C4-2B (cell line): ENCODE measurements around the gene KCNJ13.
A peak's percentile ranks its signal among the peaks of the same experiment; 100 is the strongest.

Source experiments
- H3K27ac ChIP-seq: fragments of 450-650 bp; 2 replicates; pipeline ENCODE4 v1.5.1; 2017
- CTCF ChIP-seq: fragments of 450-650 bp; conservative IDR thresholded peaks from 2 replicates; pipeline ENCODE4 v1.5.1; 2017; ENCODE audit warnings: mild to moderate bottlenecking
- ZFX ChIP-seq: fragments of 450-650 bp; IDR thresholded peaks from 2 replicates; pipeline ENCODE4 v1.6.1; 2017

KCNJ13 gene

GRCh38 chr2:232748038-232748437, 28.3 kb downstream of the KCNJ13 start:
- TF ChIP-seq ZFX (no peak), CTCF (no peak)
- no peak overlapping the region for H3K27ac ChIP-seq

GRCh38 chr2:232744963-232745362, 31.4 kb downstream of the KCNJ13 start:
- TF ChIP-seq ZFX, result no peak
- no peak for TF ChIP-seq CTCF
- peak overlapping the region; percentile 93 for H3K27ac ChIP-seq

GRCh38 chr2:232741972-232742371, 34.4 kb downstream of the KCNJ13 start:
- TF ChIP-seq ZFX (no peak), CTCF (no peak)
- 0 out of 2 replicates have a peak overlapping the region, but pooled peaks have one; percentile 31 for H3K27ac ChIP-seq

- peak overlapping the region; percentile 25; the same call in 1 of the 2 replicates for H3K27ac ChIP-seq
- TF ChIP-seq ZFX, result no peak
Observed at GRCh38 chr2:232741294-232741693, 35.1 kb downstream of the KCNJ13 start.

GRCh38 chr2:232731470-232731869, 44.9 kb downstream of the KCNJ13 start:
- TF ChIP-seq ZFX (no peak), CTCF (no peak)
- H3K27ac ChIP-seq, result no peak overlapping the region

GRCh38 chr2:232728785-232729184, 47.6 kb downstream of the KCNJ13 start:
- TF ChIP-seq CTCF (no peak), ZFX (no peak)
- no peak overlapping the region for H3K27ac ChIP-seq

GRCh38 chr2:232723027-232723426, 53.3 kb downstream of the KCNJ13 start:
- no peak overlapping the region; the same call in 1 of the 2 replicates for H3K27ac ChIP-seq
- TF ChIP-seq ZFX (no peak), CTCF (no peak)

- no peak overlapping the region for H3K27ac ChIP-seq
- TF ChIP-seq ZFX (no peak), CTCF (no peak)
Observed at GRCh38 chr2:232721882-232722281, 54.5 kb downstream of the KCNJ13 start.
